Psoas muscle (tissue), 8 donors: ENCODE measurements around the gene HPSE2. TPM values are rescaled to one million over a fixed set of nuclear protein-coding genes. Genes with fewer than 3 reads are reported as not detected.

ENCODE experiments used
- ATAC-seq, 4 donors: fragments of 200-7000 bp; cut with Tn5 transposase; one replicate each; pipeline ENCODE4 v1.9.1; 2020; ENCODE audit warnings: moderate library complexity in 3 of 4, mild to moderate bottlenecking in 2 of 4
- DNase-seq, 2 donors: peaks; one replicate each; pipeline ENCODE4 v3.0.0-alpha.2; 2020
- H3K27ac ChIP-seq: fragments of 200-600 bp; one replicate; pipeline ENCODE4 v1.8.0; 2022
- H3K27me3 ChIP-seq, 3 donors: fragments of 200-600 bp in 1 of 3; one replicate each; pipeline versions ENCODE4 v1.6.1 to v1.8.0; 2013 to 2022; ENCODE audit warnings: low read length in 2 of 3, mild to moderate bottlenecking in 2 of 3, moderate library complexity in 1 of 3; ENCODE audit not compliant: insufficient read depth in 3 of 3
- H3K36me3 ChIP-seq, 2 donors: fragments of 200-600 bp in 1 of 2; one replicate each; pipeline versions ENCODE4 v1.6.1 to v1.8.0; 2013 to 2022; ENCODE audit warnings: low read depth in 1 of 2, mild to moderate bottlenecking in 1 of 2, moderate library complexity in 1 of 2; ENCODE audit not compliant: insufficient read depth in 1 of 2
- H3K4me1 ChIP-seq: fragments of 200-600 bp; one replicate; pipeline ENCODE4 v1.8.0; 2022
- H3K4me3 ChIP-seq: fragments of 200-600 bp; one replicate; pipeline ENCODE4 v1.8.0; 2022; ENCODE audit warnings: mild to moderate bottlenecking
- H3K9me3 ChIP-seq: fragments of 200-600 bp; one replicate; pipeline ENCODE4 v1.8.0; 2022
- CTCF ChIP-seq: fragments of 200-600 bp; IDR thresholded peaks from one replicate; pipeline ENCODE4 v1.8.0; 2022; ENCODE audit warnings: antibody characterized with exemption
- WGBS, 3 donors: extraction: QIAGEN DNeasy Blood & Tissue Kit; methylation state at CpG; one replicate each; pipeline versions ENCODE4 v1.1.6 to v1.1.7; 2013; 5-methylcytosine and 5-hydroxymethylcytosine counted together
- intact Hi-C, 2 donors: fragments of 100-400 bp; cut with DNase I; formaldehyde crosslinking; loops; one replicate each; pipeline versions ENCODE4 v1.11.0 to v1.14.2; 2022
- polyA plus RNA-seq, 3 donors: library from polyadenylated mRNA; stranded (reverse); fragments of 200-250 nt; gene quantifications; one replicate each; pipeline ENCODE4 v1.2.3, GENCODE V29; 2013
- total RNA-seq, 4 donors: library from RNA; stranded (reverse); fragmentation: NEBNext Ultra II Directional in 2 of 4; extraction: Animal tissue kit (Norgen Biotek cat#: 25700) in 2 of 4; gene quantifications; one replicate each; pipeline versions ENCODE4 v1.2.1 to v1.2.4, GENCODE V29; 2021 to 2023
- donor health status: healthy with polysubstance abuse.
- donor health status: DM: no; HTN: no; CAD: no; lungs with moderate emphysema.
- donor health status: Bipolar disorder and iron deficiency.
- donor health status: healthy.
- donor health status: DM: yes; HTN: yes; CAD: no.
- donor health status: DM: no; HTN: no; CAD: no.
- donor health status: DM: no; HTN: no; CAD: no.
- donor health status: DM: yes; HTN: yes; CAD: no.

The HPSE2 gene
- total and polyA plus RNA-seq, 7 donors = 0.01 to 0.17 (median 0.03) TPM; not detected in 4

GRCh38 chr10:99224766-99225165 lies 10.9 kb downstream of the HPSE2 start:
- Histone ChIP-seq H3K27ac (no peak overlapping the region), H3K4me1 (no peaks in the 10 kb centered on the region), H3K9me3 (no peaks in the 10 kb centered on the region), H3K27me3 (no peaks in the 10 kb centered on the region), H3K36me3 (no peaks in the 10 kb centered on the region), H3K4me3 (no peak overlapping the region)
- 80 to 86% (median 82%) methylated on average over 3 of the region's 3 CpGs for WGBS, 3 donors
- no peak for ATAC-seq
- DNase-seq = no peak
- intact Hi-C loops = no loop called here
- TF ChIP-seq CTCF = no peak

- WGBS, 3 donors = 81 to 88% (median 81%) methylated on average over 3 of the region's 3 CpGs
- DNase-seq = no peak
- Histone ChIP-seq H3K27me3 (no peaks in the 10 kb centered on the region), H3K27ac (no peak overlapping the region), H3K9me3 (no peaks in the 10 kb centered on the region), H3K4me3 (no peak overlapping the region), H3K36me3 (no peaks in the 10 kb centered on the region), H3K4me1 (no peaks in the 10 kb centered on the region)
- ATAC-seq = no peak
- TF ChIP-seq CTCF = no peak
- intact Hi-C loops = loop anchor here in 1 of 2 donors (1.0 kb wide), 1 partner anchor 43 kb away; no protein-coding TSS in a partner anchor
These were observed 28.3 kb downstream of the HPSE2 start for GRCh38 chr10:99207340-99207739.

GRCh38 chr10:99203310-99203709 lies 32.3 kb downstream of the HPSE2 start:
- intact Hi-C loops = no loop called here
- Histone ChIP-seq H3K27ac (no peak overlapping the region), H3K9me3 (no peaks in the 10 kb centered on the region), H3K4me3 (no peak overlapping the region), H3K36me3 (no peaks in the 10 kb centered on the region), H3K4me1 (no peaks in the 10 kb centered on the region), H3K27me3 (no peaks in the 10 kb centered on the region)
- no peak for DNase-seq
- 83 to 92% (median 92%) methylated on average over 3 of the region's 3 CpGs for WGBS, 3 donors
- TF ChIP-seq CTCF = no peak
- no peak for ATAC-seq

- no peaks in the 10 kb centered on the region for H3K36me3 ChIP-seq
- WGBS, 3 donors = 82 to 85% (median 82%) methylated on average over 1 of the region's 1 CpG
- no peak overlapping the region for H3K27ac ChIP-seq
- intact Hi-C loops = no loop called here
- no peaks in the 10 kb centered on the region for H3K27me3 ChIP-seq
- no peaks in the 10 kb centered on the region for H3K9me3 ChIP-seq
- TF ChIP-seq CTCF = no peak
- no peak overlapping the region for H3K4me3 ChIP-seq
- no peaks in the 10 kb centered on the region for H3K4me1 ChIP-seq
- ATAC-seq = no peak
- DNase-seq = no peak
These were observed 62.7 kb downstream of the HPSE2 start for GRCh38 chr10:99172950-99173349.

GRCh38 chr10:99172128-99172738 lies 63.4 kb downstream of the HPSE2 start:
- 35 to 44% (median 43%) methylated on average over 5 of the region's 5 CpGs for WGBS, 3 donors
- peak; percentile 19 for TF ChIP-seq CTCF
- intact Hi-C loops = no loop called here

More at GRCh38 chr10:99172128-99172738, 63.4 kb downstream of the HPSE2 start:
- no peak overlapping the region for H3K27ac ChIP-seq
- ATAC-seq (no peak), DNase-seq (no peak)
- no peaks in the 10 kb centered on the region for H3K4me1 ChIP-seq
- no peaks in the 10 kb centered on the region for H3K27me3 ChIP-seq
- H3K36me3 ChIP-seq = no peaks in the 10 kb centered on the region
- no peak overlapping the region for H3K4me3 ChIP-seq
- no peaks in the 10 kb centered on the region for H3K9me3 ChIP-seq
